ENCODE data around the gene CRYGN. TPM values are rescaled to one million over a fixed set of nuclear protein-coding genes. Genes with fewer than 3 reads are reported as not detected.

The CRYGN gene
- total RNA-seq, 1 experiment from 2014 or later, result not detected

GRCh38 chr7:151379534-151380198, 60.3 kb downstream of the CRYGN start:
- DNase-seq (ENCODE audit: low spot score), result no peak

DNA sequence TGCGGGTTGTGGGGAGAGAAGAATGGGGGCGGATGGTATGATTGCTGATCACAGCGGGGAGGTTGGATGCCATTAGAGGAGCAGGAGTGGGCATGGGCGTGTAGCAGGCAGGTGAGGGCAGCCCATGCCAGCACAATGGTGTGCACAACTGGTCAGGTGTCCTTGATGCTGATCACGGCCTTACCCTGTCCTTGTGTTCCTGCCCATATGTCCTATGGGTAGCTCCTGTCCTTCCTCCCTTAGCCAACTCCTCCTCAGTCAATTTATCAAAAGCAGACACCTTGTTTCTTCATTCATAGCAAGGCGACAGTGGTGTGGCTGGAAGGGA, 60.8 kb downstream of the CRYGN start:
- no peak for DNase-seq (ENCODE audit: low spot score)

Other genes with a start within 250 kb of the CRYGN start
- gene H2BK1, start 229.7 kb downstream of the CRYGN start, total RNA-seq (2014; rRNA removed; shearing (Covaris generic)), result not detected in 2 replicates
- gene ABCF2, start 212.9 kb downstream of the CRYGN start, total RNA-seq (2014; rRNA removed; shearing (Covaris generic)), result 55.6 and 65.6 TPM in 2 replicates
- gene CHPF2, start 207.7 kb downstream of the CRYGN start, total RNA-seq (2014; rRNA removed; shearing (Covaris generic)), result 36.5 and 37.8 TPM in 2 replicates
- gene SMARCD3, start 191.4 kb downstream of the CRYGN start, total RNA-seq (2014; rRNA removed; shearing (Covaris generic)), result 22.2 and 26.7 TPM in 2 replicates
- 48.5 and 58.0 TPM in 2 replicates for gene NUB1, start 98.3 kb downstream of the CRYGN start, total RNA-seq (2014; rRNA removed; shearing (Covaris generic))
- 0.10 TPM in 1 of 2 replicates, not detected in the other for gene WDR86, start 30.1 kb downstream of the CRYGN start, total RNA-seq (2014; rRNA removed; shearing (Covaris generic))
- 247 and 273 TPM in 2 replicates for gene RHEB, start 79.8 kb upstream of the CRYGN start, total RNA-seq (2014; rRNA removed; shearing (Covaris generic))

All from A172 (cell line).